ENCODE results near the gene PCDHB8.
A peak's percentile ranks its signal among the peaks of the same experiment; 100 is the strongest.
"Not testable (repeated sequence)": the region's sequence is repeated elsewhere in the genome, so short reads cannot be mapped to it uniquely, and the experiment has no call there.

Gene PCDHB8

GRCh38 chr5:141177577-141178191 is at the start of gene PCDHB8:
TSS of gene PCDHB8 (plus strand) at chr5:141177790. CDS start at chr5:141178035, 245 bp downstream.
- not testable (repeated sequence) for H3K4me3 ChIP-seq (ENCODE audit: low read depth, low read length)

- H3K4me3 ChIP-seq (ENCODE audit: low read depth, low read length): peak within 1 kb of the TSS; percentile 57
These were observed 42.4 kb upstream of the PCDHB8 start, which contains the start of gene PCDHB5 for GRCh38 chr5:141135030-141135717. TSS of gene PCDHB5 (plus strand) at chr5:141135206. CDS start at chr5:141135435, 229 bp downstream.

GRCh38 chr5:141135718-141136266 is 41.8 kb upstream of the PCDHB8 start:
- H3K4me3 ChIP-seq (ENCODE audit: low read depth, low read length): peak overlapping the region; percentile 57

- not testable (repeated sequence) for H3K4me3 ChIP-seq (ENCODE audit: low read depth, low read length)
These were observed 40.2 kb upstream of the PCDHB8 start for GRCh38 chr5:141137346-141137745.

- no peak within 1 kb of the TSS for H3K4me3 ChIP-seq (ENCODE audit: low read depth, low read length)
These were observed 27.8 kb upstream of the PCDHB8 start, which contains the start of gene PCDHB6 for GRCh38 chr5:141149812-141150211. TSS of gene PCDHB6 (plus strand) at chr5:141150057. CDS start at chr5:141150258, 201 bp downstream.

GRCh38 chr5:141150224-141150992 is 27.2 kb upstream of the PCDHB8 start:
- H3K4me3 ChIP-seq (ENCODE audit: low read depth, low read length): no peak overlapping the region

- H3K4me3 ChIP-seq (ENCODE audit: low read depth, low read length): no peak overlapping the region
These were observed 26.6 kb upstream of the PCDHB8 start for GRCh38 chr5:141150993-141151325.

GRCh38 chr5:141151632-141152031 is 26.0 kb upstream of the PCDHB8 start:
- H3K4me3 ChIP-seq (ENCODE audit: low read depth, low read length): not testable (repeated sequence)

GRCh38 chr5:141152096-141152495 is 25.5 kb upstream of the PCDHB8 start:
- not testable (repeated sequence) for H3K4me3 ChIP-seq (ENCODE audit: low read depth, low read length)

- H3K4me3 ChIP-seq (ENCODE audit: low read depth, low read length): peak overlapping the region; percentile 36
These were observed 21.8 kb upstream of the PCDHB8 start for GRCh38 chr5:141155540-141156374.

- H3K4me3 ChIP-seq (ENCODE audit: low read depth, low read length): not testable (repeated sequence)
These were observed 20.2 kb upstream of the PCDHB8 start for GRCh38 chr5:141157356-141157755.

GRCh38 chr5:141157901-141158300 is 19.7 kb upstream of the PCDHB8 start:
- not testable (repeated sequence) for H3K4me3 ChIP-seq (ENCODE audit: low read depth, low read length)

GRCh38 chr5:141172381-141173204 is 5.0 kb upstream of the PCDHB8 start, which contains the start of gene PCDHB7:
TSS of gene PCDHB7 (plus strand) at chr5:141172644. CDS start at chr5:141172836, 192 bp downstream.
- no peak within 1 kb of the TSS for H3K4me3 ChIP-seq (ENCODE audit: low read depth, low read length)

GRCh38 chr5:141174291-141175104 is 3.1 kb upstream of the PCDHB8 start:
- not testable (repeated sequence) for H3K4me3 ChIP-seq (ENCODE audit: low read depth, low read length)

GRCh38 chr5:141175933-141176332 is 1.7 kb upstream of the PCDHB8 start:
- H3K4me3 ChIP-seq (ENCODE audit: low read depth, low read length): no peak overlapping the region

GRCh38 chr5:141179371-141179770 is 1.8 kb downstream of the PCDHB8 start:
- not testable (repeated sequence) for H3K4me3 ChIP-seq (ENCODE audit: low read depth, low read length)

- H3K4me3 ChIP-seq (ENCODE audit: low read depth, low read length): not testable (repeated sequence)
These were observed 2.3 kb downstream of the PCDHB8 start for GRCh38 chr5:141179876-141180275.

- no peak overlapping the region for H3K4me3 ChIP-seq (ENCODE audit: low read depth, low read length)
These were observed 2.7 kb downstream of the PCDHB8 start for GRCh38 chr5:141180313-141180712.

GRCh38 chr5:141182248-141182647 is 4.7 kb downstream of the PCDHB8 start, which contains the start of gene PCDHB16:
TSS of gene PCDHB16 (plus strand) at chr5:141182387. CDS start at chr5:141182560, 173 bp downstream.
- H3K4me3 ChIP-seq (ENCODE audit: low read depth, low read length): peak within 1 kb of the TSS; percentile 2

Data from iPS-11a (cell line).